ENCODE measurements around the gene PHKA2.

PHKA2 gene

GRCh38 chrX:18970465-18970864 lies 13.4 kb downstream of the PHKA2 start:
- no peak for DNase-seq

GRCh38 chrX:18966624-18967023 lies 17.3 kb downstream of the PHKA2 start:
- DNase-seq = no peak

DNA sequence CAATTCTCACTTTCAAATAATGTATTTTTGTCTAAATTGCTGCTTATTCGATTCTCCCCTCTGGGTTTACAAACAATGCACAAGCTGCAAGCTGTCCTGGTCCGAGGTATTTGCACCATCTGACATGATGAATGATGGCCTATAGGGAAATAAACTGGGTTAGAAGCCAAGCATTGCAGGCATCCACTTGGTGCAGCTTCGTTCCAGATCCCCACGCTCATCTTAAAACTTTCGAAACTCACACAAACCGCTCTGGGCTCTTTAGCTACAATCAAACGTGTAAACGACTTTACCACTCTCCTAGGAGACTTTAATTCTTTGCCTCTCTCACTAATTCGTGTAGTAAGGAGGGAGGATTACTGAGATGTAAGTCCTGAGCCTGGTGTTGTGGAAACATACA lies 19.0 kb downstream of the PHKA2 start:
- DNase-seq = no peak

- DNase-seq = no peak
Measured at GRCh38 chrX:18964026-18964425, 19.9 kb downstream of the PHKA2 start.

DNA sequence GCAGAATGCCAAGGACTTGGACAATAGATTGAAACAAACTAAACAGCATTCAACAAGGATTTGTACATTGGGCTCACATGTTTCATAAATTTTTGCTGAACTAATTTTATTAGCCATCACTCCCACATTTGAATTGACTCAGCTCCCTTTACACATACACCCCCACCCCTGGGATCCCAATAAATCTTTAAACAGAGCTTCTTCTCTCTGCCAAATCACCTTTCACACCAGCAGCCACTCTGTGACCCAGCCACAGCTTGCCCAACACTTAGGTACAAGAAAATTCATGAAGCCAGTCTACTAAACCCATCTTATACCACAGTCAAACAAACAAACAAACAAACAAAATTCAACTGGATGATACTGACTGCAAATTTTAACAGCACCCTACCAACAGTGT lies 21.6 kb downstream of the PHKA2 start:
- DNase-seq = no peak

DNA sequence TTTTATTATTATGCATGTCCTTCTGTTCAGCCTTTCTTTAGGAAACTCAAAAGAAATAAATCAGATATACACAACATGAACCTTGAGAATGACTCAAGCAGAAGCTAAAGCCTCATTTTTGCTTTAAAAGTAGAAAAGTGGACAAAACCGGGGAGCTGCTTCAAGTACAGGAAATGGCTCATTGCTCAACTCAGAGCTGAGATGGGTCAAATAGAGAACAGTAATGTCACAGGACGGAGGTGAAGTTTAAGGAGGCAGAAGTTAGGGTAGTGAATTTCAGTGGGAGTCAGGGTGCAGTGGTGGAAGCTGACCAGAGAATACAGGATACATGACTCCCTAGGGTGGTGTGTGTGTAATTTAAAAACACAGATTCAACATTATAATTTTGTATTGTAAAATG lies 22.2 kb downstream of the PHKA2 start:
- no peak for DNase-seq

DNA sequence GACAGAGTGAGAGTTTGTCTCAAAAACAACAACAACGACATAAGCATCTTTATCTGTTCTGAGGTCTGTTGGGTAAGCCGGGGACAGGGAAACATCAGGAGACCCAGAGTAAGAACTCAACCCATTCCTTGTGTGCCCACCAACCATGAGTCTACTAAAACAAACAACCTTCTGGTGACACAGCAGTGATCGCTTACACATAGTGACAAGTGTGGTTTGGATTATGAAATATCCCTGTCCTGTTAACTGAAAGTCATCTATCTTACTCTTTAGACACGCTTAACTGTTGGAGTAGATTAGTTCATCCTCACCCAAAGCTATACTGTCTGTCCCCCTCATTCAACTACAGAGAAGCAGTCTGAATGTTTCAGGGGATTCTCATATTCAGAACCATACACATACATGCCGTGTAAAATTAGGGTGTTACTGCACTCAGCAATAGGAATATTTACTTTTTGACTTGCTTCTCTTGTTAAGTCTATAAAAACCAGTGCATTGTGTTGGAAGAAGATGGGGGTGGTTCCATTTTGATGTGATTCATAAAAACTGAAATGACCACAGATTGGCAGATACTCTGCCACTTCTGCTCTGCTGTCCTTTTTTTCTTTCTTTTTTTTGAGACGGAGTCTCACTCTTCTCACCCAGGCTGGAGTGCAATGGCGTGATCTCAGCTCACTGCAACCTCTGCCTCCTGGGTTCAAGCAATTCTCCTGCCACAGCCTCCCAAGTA lies 27.4 kb downstream of the PHKA2 start:
- DNase-seq = no peak

GRCh38 chrX:18955676-18956075 lies 28.2 kb downstream of the PHKA2 start:
- no peak for DNase-seq

DNA sequence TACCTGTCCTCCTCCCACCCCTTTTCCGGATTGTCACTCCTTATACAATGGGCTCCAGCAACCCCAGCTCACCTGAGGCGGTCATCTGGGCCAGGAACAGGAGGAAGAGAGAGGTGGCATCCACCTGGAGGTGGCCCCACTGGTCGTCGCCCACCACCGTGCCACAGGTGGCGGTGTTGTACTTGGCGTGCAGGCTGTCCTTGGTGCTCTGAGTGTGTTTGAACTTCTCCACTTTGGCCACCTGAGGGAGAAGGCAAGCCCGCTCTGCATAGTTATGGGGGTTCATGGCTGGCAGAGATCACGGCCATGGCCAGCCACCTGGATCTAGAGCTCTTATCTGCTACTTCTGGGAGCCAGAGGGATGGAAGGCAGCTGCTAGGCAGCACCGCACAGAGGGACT lies 32.9 kb downstream of the PHKA2 start:
- no peak for DNase-seq

- no peak for DNase-seq
Measured at GRCh38 chrX:18949944-18950301, 34.0 kb downstream of the PHKA2 start.

DNA sequence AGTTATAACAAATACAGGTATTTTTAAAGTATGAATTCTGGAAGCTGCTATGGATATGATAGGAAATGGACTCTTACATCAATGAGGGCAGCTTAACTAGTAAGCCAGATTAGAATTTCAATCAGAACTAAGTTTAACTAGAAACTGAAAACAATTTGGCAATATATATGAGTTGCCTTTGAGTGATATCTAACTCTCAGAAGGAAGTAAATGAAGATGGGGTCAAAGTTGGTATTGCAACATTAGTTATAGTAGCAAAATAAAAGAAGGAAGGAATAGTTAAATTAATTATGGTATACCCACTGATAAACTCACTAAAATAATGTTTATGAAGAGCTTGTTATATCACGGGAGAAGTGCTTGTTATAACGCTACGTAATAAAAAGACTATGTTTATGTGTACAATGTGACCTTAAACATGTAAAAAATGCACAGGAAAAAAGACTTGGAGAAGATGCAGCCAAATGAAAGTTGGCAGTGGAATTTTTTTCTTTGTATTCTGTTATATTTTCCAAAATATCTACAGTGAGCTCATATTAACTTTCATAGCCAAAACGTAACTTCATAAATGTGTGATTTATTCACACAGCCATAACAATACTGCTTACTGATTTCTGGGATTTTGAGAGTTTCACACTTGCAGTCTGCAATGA lies 34.5 kb downstream of the PHKA2 start:
- no peak for DNase-seq

DNA sequence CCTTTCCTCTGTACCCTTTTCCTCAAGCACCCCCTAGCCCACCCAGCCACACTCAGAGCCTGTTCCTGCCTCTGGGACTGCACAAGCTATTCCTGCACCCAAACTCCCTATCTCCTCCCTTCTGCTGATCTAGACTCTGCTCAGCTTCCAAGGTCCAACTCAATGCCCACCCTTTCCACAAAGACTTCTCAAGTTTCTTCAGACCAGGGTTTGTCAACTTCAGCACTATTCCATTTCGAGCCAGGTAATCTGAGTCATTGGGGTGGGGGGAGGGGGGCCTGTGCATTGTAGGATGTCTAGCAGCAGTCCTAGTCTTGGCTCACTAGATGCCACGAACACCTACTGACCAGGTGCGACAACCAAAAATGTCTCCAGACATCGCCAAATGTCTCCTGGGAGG lies 37.3 kb downstream of the PHKA2 start:
- DNase-seq = no peak

- no peak for DNase-seq
Measured at GRCh38 chrX:18946157-18946556, 37.8 kb downstream of the PHKA2 start.

- no peak for DNase-seq
Measured at GRCh38 chrX:18945483-18945882, 38.4 kb downstream of the PHKA2 start.

DNA sequence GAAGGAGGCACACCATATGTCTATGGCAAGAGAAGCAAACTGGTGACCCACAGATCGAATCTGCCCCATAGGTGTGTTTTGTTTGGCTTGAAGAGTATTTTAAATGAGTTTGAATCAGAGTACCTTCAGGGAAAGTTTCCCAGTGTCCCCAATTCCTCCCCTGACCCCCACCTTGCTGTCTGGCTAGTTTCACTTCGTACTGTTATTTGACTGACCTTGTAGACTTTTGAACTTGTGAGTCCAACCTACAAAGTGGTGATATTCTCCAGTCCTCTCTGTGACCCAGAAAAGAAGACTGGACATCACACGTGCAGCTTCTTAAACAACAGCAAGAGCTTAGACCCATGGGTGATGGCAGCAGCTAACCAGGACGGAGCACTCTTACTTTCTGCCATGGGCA lies 39.4 kb downstream of the PHKA2 start:
- DNase-seq = no peak

GRCh38 chrX:18941896-18942295 lies 42.0 kb downstream of the PHKA2 start:
- no peak for DNase-seq

DNA sequence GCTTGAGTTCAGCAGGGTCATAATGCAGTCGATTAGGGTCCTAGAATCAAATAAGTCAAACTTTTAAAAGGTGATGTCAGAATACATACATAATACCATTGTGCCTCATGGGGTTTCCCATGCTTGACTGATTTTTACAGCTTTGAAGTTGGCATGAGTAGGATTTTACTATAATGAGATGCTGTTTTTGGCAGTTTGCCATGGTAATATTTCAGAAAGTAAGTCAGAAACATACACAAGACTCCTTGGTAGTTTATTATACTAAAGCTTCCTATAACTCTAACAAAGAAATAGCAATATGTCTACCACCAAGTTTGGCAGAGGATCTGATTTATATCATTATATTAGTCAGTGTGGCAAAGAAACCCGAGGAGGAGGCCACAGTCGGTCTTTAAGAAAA lies 45.2 kb downstream of the PHKA2 start:
- DNase-seq = peak; percentile 47

DNA sequence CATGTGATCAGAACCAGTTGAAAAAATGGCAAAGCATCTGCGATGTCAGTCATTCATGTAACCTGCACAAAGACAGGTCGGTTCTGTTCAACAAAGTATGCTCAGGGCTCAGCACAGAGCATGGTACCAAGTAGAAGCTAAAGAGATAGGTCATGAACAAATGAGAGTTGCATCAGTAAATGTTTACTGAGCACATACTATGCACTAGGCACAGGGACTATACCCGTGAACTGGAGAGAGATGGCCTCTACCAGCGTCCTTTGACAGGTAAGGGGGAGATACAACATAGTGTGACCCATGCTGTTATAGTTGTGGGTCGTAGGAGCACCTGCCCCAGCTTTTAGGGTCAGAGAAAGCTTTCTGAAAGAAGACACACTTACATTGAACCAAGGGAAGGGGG lies 46.7 kb downstream of the PHKA2 start:
- no peak for DNase-seq

- no peak for DNase-seq
Measured at GRCh38 chrX:18935893-18936292, 48.0 kb downstream of the PHKA2 start.

DNA sequence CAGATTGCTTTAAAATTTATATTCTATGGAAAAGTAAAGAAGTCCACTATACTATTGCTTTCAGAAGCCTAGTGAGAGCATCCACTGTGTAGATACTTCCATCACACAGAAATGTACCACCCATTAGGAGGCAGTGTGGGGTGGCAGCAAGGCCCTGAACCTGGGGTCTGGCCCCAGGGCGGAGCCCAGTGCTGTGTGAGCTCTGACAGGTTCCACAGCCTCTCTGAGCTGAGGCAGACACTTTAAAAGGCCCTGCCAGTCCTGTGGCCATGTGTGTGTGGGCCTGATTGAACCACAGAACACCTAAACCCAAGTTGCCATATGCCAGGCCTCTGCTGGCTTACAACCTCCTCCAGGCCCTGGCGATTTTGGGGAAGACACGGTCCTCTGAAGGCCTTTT lies 49.2 kb downstream of the PHKA2 start:
- no peak for DNase-seq

- no peak for DNase-seq
Measured at GRCh38 chrX:18933617-18934016, 50.3 kb downstream of the PHKA2 start.

DNA sequence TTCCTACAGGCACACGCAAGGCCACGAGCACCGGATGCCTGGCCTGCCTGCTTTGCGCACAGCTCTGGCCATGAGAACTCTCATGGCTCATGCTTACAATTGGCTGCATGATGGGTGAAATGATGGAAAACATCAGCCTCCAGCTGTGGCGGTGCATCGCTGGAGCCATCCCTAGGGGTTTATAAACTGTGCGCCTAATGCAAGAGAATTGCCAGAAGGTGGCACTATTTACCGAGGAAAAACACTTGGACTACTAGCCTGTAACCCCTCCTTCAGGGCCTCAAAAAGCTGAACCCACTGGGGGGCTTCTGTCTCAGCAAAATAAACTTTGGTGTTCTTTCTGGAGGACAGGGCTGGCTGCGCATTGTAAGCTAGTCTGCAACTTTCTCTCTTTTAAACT lies 51.9 kb downstream of the PHKA2 start:
- DNase-seq = peak; percentile 0

- no peak for DNase-seq
Measured at GRCh38 chrX:18929775-18930174, 54.1 kb downstream of the PHKA2 start.

DNA sequence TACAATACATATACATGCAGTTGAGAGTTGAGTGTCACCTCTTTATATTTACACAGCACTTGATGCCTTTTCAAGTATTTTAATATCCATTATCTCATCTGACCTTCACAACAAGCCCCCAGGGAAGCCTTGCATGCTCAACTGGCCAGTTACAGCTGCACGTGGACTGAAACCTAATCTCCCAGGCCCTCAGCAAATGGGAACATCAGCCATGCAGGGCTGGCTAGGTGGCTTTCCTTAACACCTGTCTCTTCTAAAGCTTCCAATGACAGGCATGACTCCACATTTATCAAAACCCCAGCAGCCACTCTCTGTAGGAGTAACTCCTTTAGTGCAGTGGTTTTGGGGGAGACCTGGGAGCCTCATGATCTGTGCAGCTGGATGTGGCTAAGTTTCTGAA lies 56.4 kb downstream of the PHKA2 start:
- peak; percentile 29 for DNase-seq

- DNase-seq = no peak
Measured at GRCh38 chrX:18924507-18925088, 59.3 kb downstream of the PHKA2 start.

All from NCI-H1105 (cell line).